ENCODE results near the gene CFD. TPM values are rescaled to one million over a fixed set of nuclear protein-coding genes. Genes with fewer than 3 reads are reported as not detected.

Gene CFD
- total and polyA plus RNA-seq, 10 of the 15 experiments (the other 5 are each of a cell fraction or from before 2014, with no cell fraction given): 0.05 to 1.1 (median 0.38) TPM; not detected in 4

- no peak overlapping the region for H3K4me3 ChIP-seq
- H3K9ac ChIP-seq (ENCODE audit: control insufficient read depth, insufficient read depth, low read length): no peak overlapping the region
- H2AFZ ChIP-seq (ENCODE audit: control insufficient read depth, low read depth, low read length): no peak overlapping the region
- H3K9me3 ChIP-seq (replicated peaks; ENCODE audit: control insufficient read depth, insufficient read depth, low read length): no peaks in the 10 kb centered on the region
- no peaks in the 10 kb centered on the region for H3K27me3 ChIP-seq (replicated peaks in 1 of 2; ENCODE audit: control insufficient read depth in 2 of 2, insufficient read depth in 2 of 2, low read length in 1 of 2)
- ChIA-PET RAD21 (ENCODE audit: unreplicated experiment) (no interaction called here), POLR2A (interaction anchor here (0.6 kb wide), 1 partner anchor 11 kb away, joined by 4 read pairs; no protein-coding TSS in a partner anchor), CTCF (interaction anchor here (0.8 kb wide), 1 partner anchor 34 kb away, joined by 3 read pairs; no protein-coding TSS in a partner anchor), SMC1A (ENCODE audit: uncharacterized antibody, unreplicated experiment) (interaction anchor here (3.0 kb wide), 1 partner anchor 10 kb away, joined by 9 read pairs; no protein-coding TSS in a partner anchor)
- WGBS (ENCODE audit: insufficient coverage, insufficient replicate concordance, low lambda C conversion rate, missing lambda C conversion rate): 99% methylated on average over 26 of the region's 26 CpGs
- peaks cover 0 to 6% of the 10 kb centered on the region in 2 experiments; a peak in 2 of 4 replicates for H3K36me3 ChIP-seq (ENCODE audit: control insufficient read depth in 2 of 2, insufficient read depth in 2 of 2, low read length in 1 of 2)
- TF ChIP-seq RB1 (IDR thresholded peaks at IDR 0.05; ENCODE audit: borderline replicate concordance) (no peak), EP300 (IDR thresholded peaks at IDR 0.05; ENCODE audit: borderline replicate concordance in 1 of 2, control insufficient read depth in 1 of 2, low read depth in 2 of 2, low read length in 2 of 2) (no peak), ATF3 (IDR thresholded peaks at IDR 0.05; ENCODE audit: borderline replicate concordance, extremely low read depth, low read depth, low read length) (no peak), EGR1 (IDR thresholded peaks at IDR 0.05; ENCODE audit: borderline replicate concordance in 1 of 2, low read depth in 2 of 2, low read length in 2 of 2) (no peak), NBN (IDR thresholded peaks at IDR 0.05) (no peak), ZSCAN29 (IDR thresholded peaks at IDR 0.05) (no peak), TARDBP (IDR thresholded peaks at IDR 0.05; ENCODE audit: borderline replicate concordance) (no peak), REST (IDR thresholded peaks at IDR 0.05; ENCODE audit: low read depth, low read length) (no peak), MTA2 (IDR thresholded peaks at IDR 0.05; ENCODE audit: low read depth) (no peak), ZNF217 (IDR thresholded peaks at IDR 0.05) (no peak), SPI1 (IDR thresholded peaks at IDR 0.05; ENCODE audit: borderline replicate concordance, insufficient read depth, low read depth, low read length) (no peak), CREM (IDR thresholded peaks at IDR 0.05; ENCODE audit: low read depth) (no peak), MAX (IDR thresholded peaks at IDR 0.05; ENCODE audit: low read depth, low read length) (no peak), CTCF (IDR thresholded peaks at IDR 0.05 in 2 of 3, conservative IDR thresholded peaks at IDR 0.05 in 1 of 3; ENCODE audit: control insufficient read depth in 2 of 3, extremely low read depth in 1 of 3, insufficient read depth in 1 of 3, low read depth in 3 of 3, low read length in 3 of 3) (no peak), JUND (IDR thresholded peaks at IDR 0.05; ENCODE audit: low read depth, low read length) (no peak), MTA3 (IDR thresholded peaks at IDR 0.05; ENCODE audit: borderline replicate concordance, low read length) (no peak), IKZF2 (IDR thresholded peaks at IDR 0.05) (no peak), RELA (IDR thresholded peaks at IDR 0.05; ENCODE audit: borderline replicate concordance, partially characterized antibody) (no peak)
- intact Hi-C loops (cut with micrococcal nuclease; ENCODE audit: unreplicated experiment): no loop called here
- DNase-seq (ENCODE audit: low read depth, low spot score) (no peak), ATAC-seq (no peak), FAIRE-seq (no peak)
- in situ Hi-C loops (cut with MboI): no loop called here
- BruUV-seq (replicated peaks): no TSS peak
- no peaks in the 10 kb centered on the region for H4K20me1 ChIP-seq (ENCODE audit: control insufficient read depth, insufficient read depth)
- H3K4me1 ChIP-seq (ENCODE audit: control insufficient read depth, insufficient read depth, low read length): no peaks in the 10 kb centered on the region
- H3K4me2 ChIP-seq (ENCODE audit: control insufficient read depth, insufficient read depth): no peak overlapping the region
- no peak overlapping the region for H3K27ac ChIP-seq (ENCODE audit: control insufficient read depth, insufficient read depth)
- peaks cover under 1% of the 10 kb centered on the region for H3K79me2 ChIP-seq (ENCODE audit: control insufficient read depth, insufficient read depth, low read length)
These were observed 38.1 kb downstream of the CFD start for GRCh38 chr19:897442-898039.
